Endothelial cell of hepatic sinusoid (primary cell): ENCODE data around the gene TDRD1.

Experiments
- in situ Hi-C: cut with HindIII; loops from 2 replicates; pipeline ENCODE4 v1.10.0; 2017; ENCODE audit warnings: low sequenced_read_pairs

Gene TDRD1

GRCh38 chr10:114232561-114233176 lies 53.5 kb downstream of the TDRD1 start:
- in situ Hi-C loops, result no loop called here

GRCh38 chr10:114233482-114233881 lies 54.3 kb downstream of the TDRD1 start:
- in situ Hi-C loops, result no loop called here

GRCh38 chr10:114234132-114234531 lies 55.0 kb downstream of the TDRD1 start:
- in situ Hi-C loops, result no loop called here

DNA sequence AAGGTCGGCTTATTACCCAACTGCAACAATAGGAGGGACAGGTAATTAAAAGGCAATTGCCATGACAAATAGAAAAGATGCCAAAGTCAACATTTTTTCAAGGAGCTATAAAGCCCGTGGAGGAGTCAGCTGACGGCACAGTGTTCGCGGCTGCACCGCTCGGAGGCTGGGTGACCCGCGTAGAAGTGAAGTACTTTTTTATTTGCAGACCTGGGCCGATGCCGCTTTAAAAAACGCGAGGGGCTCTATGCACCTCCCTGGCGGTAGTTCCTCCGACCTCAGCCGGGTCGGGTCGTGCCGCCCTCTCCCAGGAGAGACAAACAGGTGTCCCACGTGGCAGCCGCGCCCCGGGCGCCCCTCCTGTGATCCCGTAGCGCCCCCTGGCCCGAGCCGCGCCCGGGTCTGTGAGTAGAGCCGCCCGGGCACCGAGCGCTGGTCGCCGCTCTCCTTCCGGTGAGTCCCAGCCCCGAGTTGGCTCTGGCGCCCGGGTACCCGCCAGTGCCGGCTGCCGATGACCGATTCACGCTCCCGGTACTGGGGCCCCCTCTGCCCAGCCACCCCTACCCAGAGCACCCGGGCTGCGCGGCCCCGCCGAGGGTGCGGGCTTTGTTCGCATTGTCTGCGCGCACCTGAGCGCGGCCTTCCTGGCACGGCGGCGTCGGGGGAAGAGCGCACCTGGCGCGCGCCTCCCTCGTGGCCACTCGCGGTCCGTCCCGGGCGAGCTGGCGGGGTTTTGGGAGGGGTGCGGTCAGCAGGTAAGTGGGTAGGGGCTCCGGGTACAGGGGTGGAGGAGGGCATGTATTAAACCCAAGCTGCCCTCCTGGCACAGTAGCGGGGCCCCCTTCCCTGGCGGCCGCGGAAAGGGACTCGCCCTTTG lies 60.2 kb downstream of the TDRD1 start, which contains the start of gene VWA2:
Gene VWA2 (plus strand): TSS at position 138 of the 877 bp plus-strand sequence. CDS start 9,460 bp downstream, outside the sequence.
- in situ Hi-C loops, result no loop called here

DNA sequence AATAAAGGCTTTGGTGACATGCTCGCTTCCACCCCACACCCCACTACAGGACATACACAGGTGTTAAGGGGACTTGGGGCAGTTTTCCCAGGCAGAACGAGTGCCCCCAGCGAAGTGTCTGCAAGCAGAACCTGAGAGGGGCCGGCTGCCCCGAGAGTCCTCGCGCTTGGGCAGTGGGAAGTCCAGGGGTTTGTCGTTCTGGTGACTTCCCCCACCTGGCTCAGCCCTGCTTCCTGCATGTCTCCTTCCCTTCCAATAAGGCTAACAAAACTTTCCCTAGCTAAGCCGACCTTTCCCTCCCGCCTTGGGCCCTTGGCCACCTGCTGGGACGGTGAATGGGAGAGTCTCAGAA lies 60.8 kb downstream of the TDRD1 start:
- in situ Hi-C loops, result loop anchor here (5.0 kb wide), 1 partner anchor 62 kb away; no protein-coding TSS in a partner anchor

DNA sequence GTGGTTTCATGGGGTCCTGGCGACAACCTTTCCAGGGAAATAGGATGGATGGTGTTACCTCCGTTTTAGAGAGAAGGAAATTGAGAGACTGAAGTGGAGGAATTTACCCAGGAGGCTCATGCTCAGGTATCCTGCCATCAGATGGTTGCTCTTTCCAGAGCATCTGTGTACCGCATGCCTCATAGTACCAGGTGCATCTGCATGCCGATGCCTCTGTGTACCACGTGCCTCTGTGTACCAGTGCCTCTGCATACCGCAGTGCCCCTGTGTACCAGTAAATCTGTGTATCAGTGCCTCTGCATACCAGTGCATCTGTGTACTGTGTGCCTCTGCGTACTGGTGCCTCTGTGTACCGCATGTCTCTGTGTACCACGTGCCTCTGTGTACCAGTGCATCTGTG lies 63.1 kb downstream of the TDRD1 start:
- in situ Hi-C loops, result loop anchor here (5.0 kb wide), 1 partner anchor 60 kb away; no protein-coding TSS in a partner anchor

GRCh38 chr10:114243661-114244060 lies 64.5 kb downstream of the TDRD1 start:
- in situ Hi-C loops, result loop anchor here (5.0 kb wide), 1 partner anchor 59 kb away; no protein-coding TSS in a partner anchor

GRCh38 chr10:114244126-114244525 lies 65.0 kb downstream of the TDRD1 start:
- in situ Hi-C loops, result loop anchor here (5.0 kb wide), 1 partner anchor 58 kb away; no protein-coding TSS in a partner anchor

DNA sequence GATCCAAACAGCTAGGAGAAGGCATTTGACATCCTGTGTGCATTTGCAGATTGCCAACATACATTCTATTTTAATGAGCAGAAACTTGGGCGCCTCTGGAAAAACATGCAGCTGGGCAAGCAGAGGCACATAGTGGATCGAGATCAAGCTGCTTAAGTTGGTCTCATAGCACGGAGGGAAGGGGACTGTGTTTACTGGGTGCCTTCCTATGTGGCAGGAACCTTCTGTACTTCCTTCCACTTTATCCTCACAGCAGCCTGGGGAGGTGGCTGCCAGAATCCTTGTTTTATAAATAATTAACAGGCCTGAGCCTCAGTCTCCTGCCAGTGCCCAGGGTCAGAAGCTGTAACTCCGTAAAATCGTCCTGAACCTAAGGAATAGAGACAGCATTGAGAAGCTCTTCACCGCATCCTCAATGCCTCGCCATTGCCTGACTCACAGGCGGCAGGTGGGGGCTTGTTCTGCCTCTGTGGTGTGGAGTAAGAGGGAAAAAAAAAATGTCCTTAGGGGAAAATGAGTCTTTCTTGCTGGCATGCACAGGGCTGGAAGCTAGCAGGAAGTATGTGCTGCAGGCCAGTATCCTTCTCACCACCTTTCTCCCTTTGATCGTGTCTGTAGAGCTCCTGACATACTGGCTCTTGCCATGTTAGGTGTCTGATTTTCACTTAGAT lies 66.1 kb downstream of the TDRD1 start:
- in situ Hi-C loops, result no loop called here

GRCh38 chr10:114246679-114247305 lies 67.6 kb downstream of the TDRD1 start:
- in situ Hi-C loops, result no loop called here

GRCh38 chr10:114250236-114250635 lies 71.1 kb downstream of the TDRD1 start:
- in situ Hi-C loops, result no loop called here

- in situ Hi-C loops, result no loop called here
These were observed 71.6 kb downstream of the TDRD1 start for GRCh38 chr10:114250716-114251115.

- in situ Hi-C loops, result no loop called here
These were observed 72.9 kb downstream of the TDRD1 start for GRCh38 chr10:114252092-114252491.

GRCh38 chr10:114252883-114253282 lies 73.7 kb downstream of the TDRD1 start:
- in situ Hi-C loops, result no loop called here

DNA sequence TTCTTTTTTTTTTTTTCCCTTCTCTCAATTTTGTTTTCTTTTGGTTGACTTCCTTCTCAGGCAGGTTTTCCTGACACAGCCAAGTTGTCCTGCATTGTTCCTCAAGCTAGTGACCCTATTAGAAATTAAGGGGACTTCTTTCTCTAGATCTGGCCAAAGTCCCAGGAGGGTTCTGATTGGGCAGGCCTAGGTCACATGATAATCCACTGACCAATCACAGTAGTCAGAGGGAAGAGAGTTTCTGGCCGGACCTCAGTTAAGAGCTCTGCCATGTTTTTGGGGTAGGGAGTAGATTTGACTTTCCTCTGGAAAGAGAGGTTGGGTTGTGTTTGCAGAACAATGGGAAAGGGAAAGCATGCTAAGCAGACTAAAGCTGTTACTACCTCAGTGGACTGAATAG lies 76.1 kb downstream of the TDRD1 start:
- in situ Hi-C loops, result no loop called here

DNA sequence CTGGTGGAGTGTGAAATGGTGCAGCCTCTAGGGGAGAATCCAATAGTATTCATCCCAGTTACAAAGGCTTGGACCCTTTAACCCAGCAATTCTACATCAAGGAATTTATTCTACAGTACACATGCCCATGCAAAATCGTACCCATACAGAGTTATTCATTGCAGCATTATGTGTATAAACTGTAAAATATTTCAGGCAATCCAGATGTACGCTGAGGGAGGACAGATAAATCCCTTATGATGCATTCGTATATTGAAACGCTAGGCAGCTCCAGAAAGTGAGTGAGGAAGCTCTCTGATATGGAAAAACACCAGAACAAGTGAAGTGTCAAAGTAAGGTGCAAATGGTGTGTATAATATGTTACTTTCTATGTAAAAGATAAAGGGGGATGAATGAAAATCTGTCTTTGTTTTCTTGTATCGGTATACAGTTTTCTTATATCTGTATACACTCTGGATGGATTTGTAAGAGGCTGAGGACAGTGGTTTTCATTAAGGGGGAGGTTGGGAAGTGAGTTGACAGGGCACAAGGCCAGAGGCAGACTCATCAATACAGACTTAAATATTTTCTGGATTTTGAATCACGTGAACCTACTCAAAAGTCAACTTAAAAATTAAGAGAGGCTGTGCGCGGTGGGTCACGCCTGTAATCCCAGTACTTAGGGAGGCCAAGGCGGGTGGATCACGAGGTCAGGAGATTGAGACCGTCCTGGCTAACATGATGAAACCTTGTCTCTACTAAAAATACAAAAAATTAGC lies 77.0 kb downstream of the TDRD1 start:
- in situ Hi-C loops, result no loop called here

DNA sequence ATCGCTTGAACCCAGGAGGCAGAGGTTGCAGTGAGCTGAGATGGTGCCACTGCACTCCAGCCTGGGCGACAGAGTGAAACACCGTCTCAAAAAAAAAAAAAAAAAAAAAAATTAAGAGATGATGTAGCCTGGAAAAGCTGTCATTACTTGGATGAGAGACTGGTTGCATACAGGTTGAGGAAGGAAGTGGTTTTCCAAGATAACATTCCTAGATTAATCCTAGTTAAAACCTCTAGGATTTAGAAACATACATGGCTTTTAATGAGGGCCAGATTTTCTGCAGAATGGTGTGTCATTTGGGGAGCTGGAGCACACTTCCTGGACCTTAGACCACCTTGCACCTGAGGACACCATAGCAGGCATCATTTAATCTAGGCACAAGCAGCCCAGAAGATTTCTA lies 77.7 kb downstream of the TDRD1 start:
- in situ Hi-C loops, result no loop called here

DNA sequence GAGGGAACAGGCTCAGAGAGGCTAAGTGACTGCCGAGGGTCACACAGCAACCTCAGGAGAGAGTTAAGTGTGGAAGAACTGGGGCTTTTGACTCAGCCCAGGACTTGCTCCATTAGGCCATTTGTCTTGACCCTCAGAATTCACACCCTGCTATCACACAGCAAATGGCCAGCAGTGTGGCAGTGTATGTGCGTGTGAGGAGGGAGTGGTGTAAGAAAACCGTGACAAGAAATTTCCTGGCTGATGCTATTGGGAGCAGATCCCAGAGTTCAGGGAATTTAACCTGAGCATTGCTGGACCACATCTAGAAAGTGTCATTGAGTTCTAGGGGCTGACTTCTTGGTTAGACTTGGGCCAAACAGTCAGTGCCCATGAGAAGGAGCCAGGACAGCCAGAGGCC lies 78.3 kb downstream of the TDRD1 start:
- in situ Hi-C loops, result no loop called here

DNA sequence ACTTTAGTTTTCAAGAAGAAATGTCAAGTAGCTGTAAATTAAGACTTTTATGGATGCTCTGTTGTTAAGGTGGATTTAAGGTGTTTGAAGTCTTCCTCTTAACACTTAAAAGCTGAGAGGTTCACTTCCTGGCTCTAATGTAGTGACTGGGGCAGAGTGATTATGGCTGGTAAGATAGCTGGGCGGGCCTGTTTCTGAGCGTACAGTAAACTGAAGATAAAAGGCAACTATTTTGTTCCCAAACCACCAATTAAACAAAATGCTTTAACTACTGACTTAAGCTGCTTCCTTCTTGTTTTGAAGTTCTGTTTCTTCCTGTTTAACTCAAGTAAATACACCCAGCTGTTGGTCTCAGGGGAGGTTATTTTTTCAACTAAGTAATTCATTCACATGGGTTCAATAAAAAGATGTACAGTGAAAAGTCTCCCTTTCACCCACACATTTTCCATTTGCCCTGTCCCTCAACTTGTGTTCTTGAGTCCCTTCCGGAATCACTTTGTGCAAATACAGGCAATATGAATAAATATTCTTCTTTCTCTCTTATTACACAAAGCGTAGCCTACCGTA lies 79.2 kb downstream of the TDRD1 start:
- in situ Hi-C loops, result no loop called here

DNA sequence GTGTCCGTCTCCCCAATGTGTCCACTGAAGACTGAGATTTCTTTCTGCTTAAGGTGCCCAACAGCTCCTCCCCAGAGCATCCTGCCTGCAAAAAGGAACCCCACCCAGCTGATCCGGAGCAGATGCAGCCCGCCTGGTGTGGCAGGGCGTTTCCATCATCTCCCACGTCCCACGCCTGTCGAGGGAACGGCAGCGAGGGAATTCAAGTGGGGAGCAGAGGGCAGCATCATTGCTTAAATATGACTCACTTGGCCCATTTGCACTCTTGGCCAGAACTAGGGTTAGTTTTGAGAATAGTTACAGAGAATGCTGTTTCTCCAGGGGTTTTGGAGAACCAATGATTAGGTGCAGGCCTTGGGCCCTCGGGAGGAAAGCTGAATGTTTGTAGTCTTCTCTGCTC lies 80.7 kb downstream of the TDRD1 start:
- in situ Hi-C loops, result no loop called here
